Measurements from ENCODE around the gene RNASEH1. TPM values are rescaled to one million over a fixed set of nuclear protein-coding genes. Genes with fewer than 3 reads are reported as not detected.

The RNASEH1 gene
- total and polyA plus RNA-seq, 2 donors from 2014 or later: 6.8 to 21.1 TPM

DNA sequence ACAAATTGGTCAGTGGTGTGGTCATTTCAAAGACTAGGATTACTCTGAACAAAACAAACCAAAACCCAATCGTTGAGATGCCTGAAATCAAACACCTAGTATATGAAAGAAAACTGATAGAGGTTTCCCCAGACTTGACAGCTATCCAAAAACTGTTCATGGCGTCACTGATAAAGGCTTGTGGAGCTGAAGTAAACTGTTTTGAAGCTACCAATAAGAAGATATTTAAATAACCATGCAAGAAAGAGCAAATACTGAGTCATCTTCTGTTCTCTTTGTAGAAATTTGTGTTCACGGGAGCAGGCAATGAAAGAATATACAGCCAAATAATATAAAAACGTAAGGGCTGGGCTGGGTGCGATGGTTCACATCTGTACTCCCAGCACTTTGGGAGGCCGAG, 29.3 kb upstream of the RNASEH1 start:
- Histone ChIP-seq H3K36me3 (ENCODE audit: control insufficient read depth in 2 of 3, insufficient read depth in 3 of 3, low read length in 3 of 3) (peaks cover 0 to 2% (median 0%) of the 10 kb centered on the region in 3 donors), H3K9me3 (ENCODE audit: control insufficient read depth in 2 of 3, insufficient read depth in 1 of 3, low read length in 3 of 3) (no peaks in the 10 kb centered on the region), H3K27ac (ENCODE audit: low read depth in 2 of 2, low read length in 2 of 2) (no peak overlapping the region), H3K4me1 (ENCODE audit: control insufficient read depth in 2 of 3, insufficient read depth in 2 of 3, low read depth in 1 of 3, low read length in 3 of 3) (peaks cover 0 to 3% (median 0%) of the 10 kb centered on the region in 3 donors), H3K4me3 (ENCODE audit: low read length in 3 of 3) (no peak overlapping the region), H3K27me3 (ENCODE audit: control insufficient read depth, insufficient read depth, low read length) (no peaks in the 10 kb centered on the region), H3K9ac (ENCODE audit: low read length in 3 of 3) (no peak overlapping the region)
- TF ChIP-seq, protein P1, sequence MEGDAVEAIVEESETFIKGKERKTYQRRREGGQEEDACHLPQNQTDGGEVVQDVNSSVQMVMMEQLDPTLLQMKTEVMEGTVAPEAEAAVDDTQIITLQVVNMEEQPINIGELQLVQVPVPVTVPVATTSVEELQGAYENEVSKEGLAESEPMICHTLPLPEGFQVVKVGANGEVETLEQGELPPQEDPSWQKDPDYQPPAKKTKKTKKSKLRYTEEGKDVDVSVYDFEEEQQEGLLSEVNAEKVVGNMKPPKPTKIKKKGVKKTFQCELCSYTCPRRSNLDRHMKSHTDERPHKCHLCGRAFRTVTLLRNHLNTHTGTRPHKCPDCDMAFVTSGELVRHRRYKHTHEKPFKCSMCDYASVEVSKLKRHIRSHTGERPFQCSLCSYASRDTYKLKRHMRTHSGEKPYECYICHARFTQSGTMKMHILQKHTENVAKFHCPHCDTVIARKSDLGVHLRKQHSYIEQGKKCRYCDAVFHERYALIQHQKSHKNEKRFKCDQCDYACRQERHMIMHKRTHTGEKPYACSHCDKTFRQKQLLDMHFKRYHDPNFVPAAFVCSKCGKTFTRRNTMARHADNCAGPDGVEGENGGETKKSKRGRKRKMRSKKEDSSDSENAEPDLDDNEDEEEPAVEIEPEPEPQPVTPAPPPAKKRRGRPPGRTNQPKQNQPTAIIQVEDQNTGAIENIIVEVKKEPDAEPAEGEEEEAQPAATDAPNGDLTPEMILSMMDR (IDR thresholded peaks at IDR 0.05; ENCODE audit: borderline replicate concordance, extremely low read depth, insufficient read depth): no peak
- intact Hi-C loops (cut with DNase I): no loop called here
- no peak for FAIRE-seq
- DNase-seq: no peak

DNA sequence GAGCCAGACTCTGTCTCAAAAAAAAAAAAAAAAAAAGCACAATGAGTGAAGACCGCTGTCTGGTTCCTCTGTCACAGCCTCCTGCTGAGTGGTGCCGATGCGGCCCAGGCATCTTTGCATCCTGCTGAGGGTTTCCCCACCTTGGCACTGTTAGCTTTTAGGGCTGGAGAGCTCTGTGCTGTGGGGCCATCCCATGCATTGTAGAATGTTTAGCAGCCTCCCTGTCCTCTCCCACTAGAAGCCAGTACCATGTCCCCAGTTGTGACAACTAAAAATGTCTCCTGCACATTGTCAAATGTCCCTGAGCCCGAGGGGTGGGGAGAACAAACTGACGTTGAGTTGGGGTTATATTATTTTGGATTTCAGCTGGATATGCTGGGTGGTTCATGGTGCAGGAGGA, 28.9 kb upstream of the RNASEH1 start:
- intact Hi-C loops (cut with DNase I): no loop called here
- Histone ChIP-seq H3K4me3 (ENCODE audit: low read length in 3 of 3) (no peak overlapping the region), H3K9me3 (ENCODE audit: control insufficient read depth in 2 of 3, insufficient read depth in 1 of 3, low read length in 3 of 3) (no peaks in the 10 kb centered on the region), H3K27me3 (ENCODE audit: control insufficient read depth, insufficient read depth, low read length) (no peaks in the 10 kb centered on the region), H3K4me1 (ENCODE audit: control insufficient read depth in 2 of 3, insufficient read depth in 2 of 3, low read depth in 1 of 3, low read length in 3 of 3) (peaks cover 0 to 3% (median 0%) of the 10 kb centered on the region in 3 donors), H3K27ac (ENCODE audit: low read depth in 2 of 2, low read length in 2 of 2) (no peak overlapping the region), H3K36me3 (ENCODE audit: control insufficient read depth in 2 of 3, insufficient read depth in 3 of 3, low read length in 3 of 3) (peaks cover 0 to 3% (median 0%) of the 10 kb centered on the region in 3 donors), H3K9ac (ENCODE audit: low read length in 3 of 3) (no peak overlapping the region)
- FAIRE-seq (no peak), DNase-seq (no peak)
- TF ChIP-seq, protein P1 (IDR thresholded peaks at IDR 0.05; ENCODE audit: borderline replicate concordance, extremely low read depth, insufficient read depth): no peak

DNA sequence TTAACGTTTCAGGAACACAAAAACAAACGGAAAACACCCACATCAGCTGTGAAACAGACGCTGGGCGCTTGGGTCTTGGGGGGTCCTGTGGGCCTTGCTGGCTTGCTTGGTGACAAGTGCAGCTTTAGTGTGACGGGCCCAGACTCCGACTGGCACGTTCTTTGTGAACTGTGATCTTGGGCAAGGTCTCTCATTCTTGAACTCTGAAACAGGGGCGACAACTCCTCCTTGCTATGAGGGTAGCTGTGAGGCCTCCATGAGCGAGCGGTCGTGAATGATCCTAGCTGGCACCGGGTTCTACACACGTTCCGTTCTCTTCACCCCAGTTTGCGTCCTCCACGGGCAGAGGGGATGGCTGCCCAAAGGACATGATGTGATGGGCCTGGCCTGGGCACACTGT, 28.1 kb upstream of the RNASEH1 start:
- no peak overlapping the region for H3K4me3 ChIP-seq (ENCODE audit: low read length in 3 of 3)
- no peak overlapping the region for H3K9ac ChIP-seq (ENCODE audit: low read length in 3 of 3)
- FAIRE-seq: no peak

More for the DNA sequence above, 28.1 kb upstream of the RNASEH1 start:
- DNase-seq: no peak
- no peaks in the 10 kb centered on the region for H3K27me3 ChIP-seq (ENCODE audit: control insufficient read depth, insufficient read depth, low read length)
- H3K36me3 ChIP-seq (ENCODE audit: control insufficient read depth in 2 of 3, insufficient read depth in 3 of 3, low read length in 3 of 3): peaks cover 0 to 11% (median 0%) of the 10 kb centered on the region in 3 donors
- H3K4me1 ChIP-seq (ENCODE audit: control insufficient read depth in 2 of 3, insufficient read depth in 2 of 3, low read depth in 1 of 3, low read length in 3 of 3): peaks cover 0 to 3% (median 0%) of the 10 kb centered on the region in 3 donors
- intact Hi-C loops (cut with DNase I): no loop called here
- TF ChIP-seq, protein P1 (IDR thresholded peaks at IDR 0.05; ENCODE audit: borderline replicate concordance, extremely low read depth, insufficient read depth): no peak
- no peaks in the 10 kb centered on the region for H3K9me3 ChIP-seq (ENCODE audit: control insufficient read depth in 2 of 3, insufficient read depth in 1 of 3, low read length in 3 of 3)
- peak overlapping the region; percentile 65 to 71 for H3K27ac ChIP-seq (ENCODE audit: low read depth in 2 of 2, low read length in 2 of 2)

Measured in kidney (tissue), 14 donors.